Right lobe of liver (tissue), 4 donors: ENCODE data around the gene SPOCD1.

Source experiments
- POLR2A ChIP-seq: fragments of 450-650 bp; IDR thresholded peaks from one replicate; pipeline ENCODE4 v1.6.1; 2017; ENCODE audit warnings: antibody characterized with exemption, mild to moderate bottlenecking
- TF ChIP-seq, protein P1 (sequence below), 4 donors: fragments of 200-600 bp in 3 of 4; fragments of 450-650 bp in 1 of 4; IDR thresholded peaks; one replicate each; pipeline versions ENCODE4 v1.5.1 to v1.8.0; 2016 to 2022; ENCODE audit warnings: antibody characterized with exemption in 4 of 4, mild to moderate bottlenecking in 2 of 4
- donor health status: DM: no; HTN: no; CAD: no.
- donor health status: DM: no; HTN: no; CAD: no.
- donor health status: DM: no; HTN: yes; CAD: no.

GRCh38 chr1:31768407-31768907, 47.4 kb downstream of the SPOCD1 start:
- TF ChIP-seq POLR2A = no peak
- TF ChIP-seq, protein P1, sequence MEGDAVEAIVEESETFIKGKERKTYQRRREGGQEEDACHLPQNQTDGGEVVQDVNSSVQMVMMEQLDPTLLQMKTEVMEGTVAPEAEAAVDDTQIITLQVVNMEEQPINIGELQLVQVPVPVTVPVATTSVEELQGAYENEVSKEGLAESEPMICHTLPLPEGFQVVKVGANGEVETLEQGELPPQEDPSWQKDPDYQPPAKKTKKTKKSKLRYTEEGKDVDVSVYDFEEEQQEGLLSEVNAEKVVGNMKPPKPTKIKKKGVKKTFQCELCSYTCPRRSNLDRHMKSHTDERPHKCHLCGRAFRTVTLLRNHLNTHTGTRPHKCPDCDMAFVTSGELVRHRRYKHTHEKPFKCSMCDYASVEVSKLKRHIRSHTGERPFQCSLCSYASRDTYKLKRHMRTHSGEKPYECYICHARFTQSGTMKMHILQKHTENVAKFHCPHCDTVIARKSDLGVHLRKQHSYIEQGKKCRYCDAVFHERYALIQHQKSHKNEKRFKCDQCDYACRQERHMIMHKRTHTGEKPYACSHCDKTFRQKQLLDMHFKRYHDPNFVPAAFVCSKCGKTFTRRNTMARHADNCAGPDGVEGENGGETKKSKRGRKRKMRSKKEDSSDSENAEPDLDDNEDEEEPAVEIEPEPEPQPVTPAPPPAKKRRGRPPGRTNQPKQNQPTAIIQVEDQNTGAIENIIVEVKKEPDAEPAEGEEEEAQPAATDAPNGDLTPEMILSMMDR (IDR thresholded peaks at IDR 0.05) = no peak
